T-helper 22 cell (primary cell): Measurements from ENCODE around the gene LRRC47.
"Not testable (repeated sequence)": the region's sequence is repeated elsewhere in the genome, so short reads cannot be mapped to it uniquely, and the experiment has no call there.

Experiments
- DNase-seq: peaks from one replicate; pipeline ENCODE4 v3.0.0-alpha.2; 2020; ENCODE audit warnings: low read depth

LRRC47 gene

GRCh38 chr1:3814771-3815561, 18.7 kb upstream of the LRRC47 start:
- no peak for DNase-seq

DNA sequence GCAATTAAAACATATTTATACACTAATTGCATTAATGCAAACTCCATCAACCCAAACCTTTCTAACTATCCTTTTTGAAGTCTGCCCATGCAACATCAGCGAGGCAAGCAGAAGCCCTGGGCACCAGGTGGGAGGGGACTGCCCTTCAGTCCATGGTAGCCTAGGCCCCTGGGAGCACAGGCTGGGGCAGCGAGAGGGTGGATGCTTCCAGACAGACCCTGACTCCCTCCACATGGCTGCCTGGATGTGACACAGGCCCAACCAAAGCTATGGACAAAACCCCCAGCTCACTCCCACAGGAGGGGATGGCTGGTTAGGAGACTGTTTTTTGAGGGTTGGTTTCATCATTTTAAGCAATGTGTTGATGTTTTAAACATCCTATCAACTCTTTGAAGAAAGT, 17.8 kb upstream of the LRRC47 start:
- DNase-seq = no peak

DNA sequence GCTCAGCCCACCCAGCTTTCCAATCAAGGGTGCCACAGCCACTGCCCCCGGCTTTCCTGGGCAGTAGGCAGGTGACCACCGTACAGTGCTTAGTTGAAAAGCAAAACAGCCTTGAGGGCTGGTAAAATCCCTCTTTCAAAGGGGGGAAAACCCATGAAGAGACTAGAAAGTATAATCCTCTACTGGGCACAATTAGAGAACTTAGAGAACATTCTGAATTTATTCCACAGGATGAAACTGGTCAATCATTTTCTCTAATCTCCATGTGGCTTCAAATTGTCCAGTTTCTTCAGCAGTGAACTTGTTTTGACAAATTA, 15.3 kb upstream of the LRRC47 start:
- DNase-seq = no peak

- DNase-seq = not testable (repeated sequence)
These were observed 14.0 kb upstream of the LRRC47 start for GRCh38 chr1:3810149-3810761.

DNA sequence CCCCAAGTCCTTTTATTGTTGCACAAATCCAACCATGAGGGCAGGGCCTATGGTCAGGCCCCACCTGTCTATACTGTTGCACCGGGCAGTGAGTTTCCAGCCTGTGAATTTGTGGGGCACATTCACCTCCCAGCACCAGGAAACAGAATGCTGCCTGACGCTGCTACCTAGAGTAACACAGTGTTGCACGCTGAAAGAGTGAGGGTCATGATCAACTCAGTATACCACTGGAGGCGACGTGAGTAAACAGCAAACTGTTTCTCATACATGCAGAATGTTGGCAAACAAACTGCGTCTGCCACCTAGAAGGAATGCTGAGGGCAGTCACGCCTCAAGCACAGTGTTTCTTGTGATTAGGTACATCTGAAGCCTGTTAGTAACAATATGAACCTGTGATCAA, 13.4 kb upstream of the LRRC47 start:
- no peak for DNase-seq

DNA sequence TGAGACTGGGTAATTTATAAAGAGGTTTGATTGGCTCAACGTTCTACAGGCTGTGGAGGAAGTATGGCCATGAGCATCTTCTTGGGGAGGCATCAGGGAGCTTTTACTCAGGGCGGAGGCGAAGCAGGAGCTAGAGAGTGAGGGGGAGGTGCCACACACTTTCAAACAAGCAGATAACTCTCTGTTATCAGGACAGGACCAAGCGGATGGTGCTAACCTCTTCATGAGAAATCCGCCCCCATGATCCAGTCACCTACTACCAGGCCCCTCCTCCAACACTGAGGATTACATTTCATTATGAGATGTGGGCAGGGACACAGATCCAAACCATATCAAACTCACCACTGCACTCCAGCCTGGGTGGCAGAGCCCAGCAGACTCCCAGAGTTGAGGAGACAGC, 11.5 kb upstream of the LRRC47 start:
- DNase-seq = no peak

GRCh38 chr1:3805038-3805437, 8.7 kb upstream of the LRRC47 start:
- DNase-seq = no peak

GRCh38 chr1:3804627-3804944, 8.3 kb upstream of the LRRC47 start:
- DNase-seq = not testable (repeated sequence)

DNA sequence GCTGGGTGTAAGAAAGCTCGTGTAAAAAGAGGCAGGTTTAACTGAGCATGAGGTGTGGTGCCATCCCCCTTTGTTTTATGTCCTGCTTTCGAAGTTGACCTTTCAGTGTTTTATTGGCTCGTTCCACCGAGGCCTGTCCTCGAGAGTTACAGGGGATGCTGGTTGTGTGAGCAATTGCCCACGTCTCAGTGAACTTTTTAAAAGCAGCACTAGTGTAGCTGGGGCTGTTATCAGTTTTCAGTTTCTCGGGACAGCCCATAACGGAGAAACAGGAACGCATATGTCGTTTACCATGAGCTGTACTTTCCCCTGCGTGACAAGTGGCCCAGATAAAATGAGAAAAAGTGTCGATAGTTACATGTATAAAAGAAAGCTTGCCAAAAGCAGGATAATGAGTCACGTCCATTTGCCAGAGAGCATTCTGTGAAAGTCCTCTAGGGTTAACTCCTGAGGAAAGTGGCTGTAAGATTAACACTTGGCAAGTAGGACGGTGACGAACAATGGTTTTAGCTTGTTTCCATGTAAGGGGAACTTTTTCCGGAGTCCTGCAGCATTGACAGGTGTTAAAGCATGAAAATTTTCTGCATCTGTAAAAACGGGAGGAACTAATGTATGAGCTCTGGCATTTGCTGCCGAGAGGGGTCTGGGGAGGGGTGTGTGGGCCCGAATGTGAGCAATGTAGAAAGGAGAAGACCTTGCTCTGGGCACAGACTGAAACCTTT, 7.8 kb upstream of the LRRC47 start:
- no peak for DNase-seq

DNA sequence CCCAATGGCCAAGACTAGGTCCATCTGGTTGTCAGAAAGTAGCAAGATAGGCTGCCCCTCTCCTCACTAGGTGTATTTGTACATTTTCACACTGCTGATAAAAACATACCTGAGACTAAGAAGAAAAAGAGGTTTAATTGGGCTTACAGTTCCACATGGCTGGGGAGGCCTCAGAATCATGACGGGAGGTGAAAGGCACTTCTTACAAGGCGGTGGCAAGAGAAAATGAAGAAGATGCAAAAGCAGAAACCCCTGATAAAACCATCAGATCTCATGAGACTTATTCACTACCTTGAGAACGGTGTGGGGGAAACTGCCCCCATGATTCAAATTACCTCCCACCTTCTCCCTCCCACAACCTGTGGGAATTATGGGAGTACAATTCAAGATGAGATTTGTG, 4.5 kb upstream of the LRRC47 start:
- not testable (repeated sequence) for DNase-seq

DNA sequence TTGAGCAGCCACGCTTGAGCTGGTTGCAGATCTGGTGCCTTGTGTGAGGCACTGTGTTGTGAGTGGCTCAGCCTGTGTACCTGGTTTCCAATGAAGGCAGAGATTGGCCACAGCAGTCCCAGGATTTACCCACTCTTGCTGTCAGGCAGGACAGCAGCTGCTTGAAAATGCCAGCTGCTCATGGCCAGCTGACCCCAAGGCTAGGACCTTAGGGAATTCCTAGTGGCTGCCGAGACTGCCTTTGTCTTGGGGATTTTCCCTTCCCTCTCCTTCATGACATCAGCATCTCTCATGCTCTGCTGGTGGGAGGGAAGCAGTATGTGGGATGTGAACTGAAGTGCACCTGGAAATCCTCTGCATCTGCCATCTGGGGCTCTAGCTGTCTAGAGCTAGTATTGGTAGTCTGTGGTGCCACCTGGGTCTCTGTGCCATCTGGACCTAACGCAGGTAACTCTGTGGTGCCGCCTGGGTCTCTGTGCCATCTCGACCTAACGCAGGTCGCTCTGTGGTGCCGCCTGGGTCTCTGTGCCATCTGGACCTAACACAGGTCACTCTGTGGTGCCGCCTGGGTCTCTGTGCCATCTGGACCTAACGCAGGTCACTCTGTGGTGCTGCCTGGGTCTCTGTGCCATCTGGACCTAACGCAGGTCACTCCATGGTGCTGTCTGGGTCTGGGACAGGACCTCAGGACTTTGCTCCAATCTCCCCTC, 3.8 kb upstream of the LRRC47 start:
- no peak for DNase-seq

DNA sequence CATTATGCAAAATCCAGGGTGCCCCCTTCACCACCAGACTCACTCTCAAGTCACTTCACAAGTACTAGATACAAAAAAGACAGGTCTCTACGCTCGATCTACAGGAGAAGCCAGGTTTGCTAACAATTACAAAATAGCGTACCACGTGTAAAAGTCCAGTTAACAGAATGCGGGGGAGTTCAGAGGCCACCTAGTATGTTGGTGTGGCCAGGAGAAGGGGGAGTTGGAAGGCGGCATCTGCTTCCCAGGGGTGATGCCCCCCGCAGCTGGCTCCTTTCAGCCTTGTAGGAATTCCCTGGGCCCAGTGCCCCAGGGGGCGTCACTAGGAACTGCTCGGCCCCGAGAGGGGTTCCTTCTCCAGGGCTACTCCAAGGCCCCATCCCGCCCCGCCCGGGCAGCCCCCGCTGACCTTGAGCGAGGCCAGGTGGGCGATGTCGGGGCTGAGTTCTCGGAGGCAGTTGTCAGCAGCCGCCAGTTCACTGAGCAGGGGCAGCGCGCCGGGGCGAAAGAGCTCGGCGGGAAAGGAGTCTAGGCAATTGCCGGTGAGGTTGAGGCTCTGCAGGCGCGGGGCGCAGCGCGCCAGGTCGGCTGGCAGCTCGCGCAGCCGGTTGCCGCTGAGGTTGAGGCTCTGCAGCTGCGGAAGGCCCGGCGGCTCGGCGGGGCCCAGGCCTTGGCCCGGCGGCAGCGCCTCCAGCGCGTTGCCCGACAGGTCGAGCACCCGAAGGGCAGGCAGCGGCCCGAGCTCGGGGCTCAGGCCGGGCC, 664 bp downstream of the LRRC47 start:
- no peak for DNase-seq

DNA sequence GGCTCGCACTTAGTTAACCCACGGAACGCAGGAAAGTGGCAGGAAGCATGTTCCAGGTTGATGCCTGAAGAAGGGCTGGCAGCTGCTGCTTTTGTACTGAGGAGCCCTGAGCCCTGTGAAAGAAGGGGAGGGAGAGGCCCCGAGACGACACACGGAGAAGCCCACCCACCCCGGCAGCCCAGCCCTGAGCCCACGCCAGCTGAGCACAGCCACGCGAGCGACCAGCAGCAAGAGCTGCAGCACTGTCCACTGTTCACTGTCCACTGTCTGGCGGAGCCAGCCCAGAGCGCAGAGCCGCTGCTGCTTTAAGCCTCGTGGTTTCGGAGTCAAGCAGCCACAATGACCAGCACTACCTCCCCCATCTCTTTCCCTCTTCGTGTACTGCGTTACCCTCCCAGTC, 5.3 kb downstream of the LRRC47 start:
- DNase-seq = no peak

DNA sequence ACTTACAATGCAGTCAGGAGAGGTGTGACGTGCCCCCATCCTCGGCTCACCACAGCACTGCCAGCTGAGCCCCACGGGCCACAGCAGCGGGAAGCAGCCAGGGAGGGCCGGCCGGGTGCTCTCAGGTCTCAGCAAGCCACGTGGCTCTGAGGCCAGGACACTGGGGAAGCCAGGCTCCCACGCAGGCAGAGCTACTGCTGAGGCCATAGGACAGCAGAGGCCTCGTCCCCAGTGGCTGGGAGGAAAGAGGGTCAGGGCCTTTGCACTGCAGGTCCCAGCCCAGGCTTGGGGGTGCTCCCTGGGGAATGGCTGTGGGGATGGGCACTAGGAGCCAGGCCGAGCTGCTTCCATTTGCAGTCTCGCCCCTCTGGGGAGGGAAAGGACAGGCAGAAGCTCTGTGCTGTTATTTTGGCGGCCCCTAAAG, 5.8 kb downstream of the LRRC47 start:
- no peak for DNase-seq

DNA sequence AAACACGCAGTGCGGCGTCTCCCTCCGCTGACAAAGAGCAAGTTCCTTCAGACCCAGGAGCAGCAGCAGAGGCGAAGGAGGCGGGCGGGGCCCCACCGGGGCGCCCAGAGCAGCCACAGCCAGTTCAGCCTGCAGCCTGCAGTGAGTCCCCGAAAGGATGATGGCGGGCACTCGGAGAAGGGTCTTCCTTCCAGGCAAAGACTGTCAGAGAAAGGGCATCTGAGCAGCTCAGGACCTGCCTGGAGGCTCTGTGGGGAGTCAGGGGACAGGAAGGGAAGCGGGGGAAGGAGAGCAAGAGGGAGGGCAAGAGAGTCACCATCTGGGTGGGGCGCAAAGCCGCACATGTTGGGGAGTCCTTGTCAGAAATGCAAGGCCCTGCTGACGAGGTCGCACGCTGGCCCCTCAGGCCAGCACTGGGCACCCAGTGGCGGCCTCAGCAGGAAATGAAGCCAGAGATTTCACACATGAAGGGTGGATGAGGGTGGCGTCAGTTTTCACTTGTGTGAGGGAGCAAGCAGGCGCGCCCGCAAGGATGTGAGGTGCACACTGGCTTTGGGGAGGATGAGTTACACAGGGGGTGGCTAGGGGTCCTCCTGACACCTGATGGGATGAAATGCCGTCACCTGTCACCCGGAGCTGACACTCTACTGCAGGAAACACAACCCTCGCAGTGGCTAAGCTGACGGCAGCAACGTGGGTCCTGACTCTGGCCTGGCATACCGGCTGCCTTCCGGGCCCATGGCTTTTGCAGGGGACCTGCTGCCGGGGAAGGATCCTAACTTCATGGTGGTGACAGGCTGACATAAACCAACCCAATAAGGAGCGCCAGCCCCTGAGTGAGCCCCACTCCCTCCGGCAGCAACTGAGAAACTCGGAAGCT, 6.6 kb downstream of the LRRC47 start:
- no peak for DNase-seq

- no peak for DNase-seq
These were observed 7.4 kb downstream of the LRRC47 start for GRCh38 chr1:3788756-3789420.

GRCh38 chr1:3787745-3788605, 8.3 kb downstream of the LRRC47 start:
- DNase-seq = peak; percentile 13

DNA sequence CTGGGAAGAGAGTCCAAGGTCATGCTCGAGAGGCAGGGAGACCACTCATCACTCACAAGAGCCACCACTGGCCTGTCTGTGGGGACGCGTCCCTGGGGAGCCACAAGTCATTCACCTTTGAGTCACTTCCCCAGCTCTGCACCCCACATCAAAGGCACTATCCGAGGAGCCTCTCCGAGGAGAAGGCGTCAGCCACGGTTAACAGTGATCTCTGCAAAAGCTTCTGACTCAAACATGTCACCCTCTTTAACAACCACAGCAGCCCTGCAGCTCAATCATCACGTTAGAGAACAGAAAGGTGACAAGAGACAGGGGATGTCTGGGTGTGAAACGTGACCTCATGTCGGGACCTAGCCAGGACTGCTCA, 9.0 kb downstream of the LRRC47 start:
- peak; percentile 57 for DNase-seq

DNA sequence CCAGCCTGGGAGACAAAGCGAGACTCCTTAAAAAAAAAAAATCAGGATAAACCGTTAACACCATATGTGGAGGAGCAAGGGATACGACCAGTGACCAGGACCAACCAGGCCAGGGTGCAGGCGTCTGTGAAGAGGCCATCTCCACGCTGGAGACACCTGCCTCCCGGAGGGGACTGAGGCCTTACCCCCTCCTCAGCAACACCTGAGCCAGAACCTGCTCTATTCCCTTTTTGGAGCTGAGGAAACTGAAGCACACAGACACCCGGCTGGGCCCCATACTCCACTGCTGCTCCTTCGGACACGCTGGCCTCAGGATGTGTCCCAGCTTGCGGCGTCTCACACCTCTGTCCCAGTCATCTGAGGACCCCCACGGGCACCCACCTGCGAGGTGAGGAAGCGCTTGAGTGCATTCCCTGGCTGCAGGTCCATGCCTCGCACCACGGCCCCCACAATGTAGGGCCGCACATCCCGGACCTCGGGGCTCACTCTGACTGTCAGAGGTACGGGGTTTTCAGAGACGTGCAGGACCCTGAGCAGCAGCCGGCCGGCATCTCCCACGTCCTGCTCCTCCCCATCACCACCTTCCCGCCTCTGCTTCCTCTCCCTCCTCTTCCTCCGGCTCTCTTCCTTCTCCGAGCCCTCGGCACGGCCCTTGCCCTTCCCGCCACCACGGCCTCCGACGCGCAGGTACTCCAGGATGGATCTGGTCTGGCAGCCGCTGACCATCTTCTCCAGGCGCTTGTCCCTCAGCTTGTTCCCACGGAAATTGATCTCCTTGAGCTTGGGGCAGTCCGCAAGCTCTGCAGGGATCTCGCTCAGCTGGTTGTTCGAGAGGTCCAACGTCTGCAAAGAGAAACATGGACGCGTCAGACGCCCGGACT, 9.6 kb downstream of the LRRC47 start:
- DNase-seq = no peak
